Effector memory CD8-positive, alpha-beta T cell (primary cell): Measurements from ENCODE around the gene TMEM114.
A peak's percentile ranks its signal among the peaks of the same experiment; 100 is the strongest.

Source experiments
- ATAC-seq: fragments of 150-1000 bp; cut with Tn5 transposase; replicated peaks from 2 replicates; pipeline ENCODE4 v1.10.0; 2021; ENCODE audit warnings: mild to moderate bottlenecking, moderate library complexity
- DNase-seq, 3 experiments: peaks; one replicate each; pipeline ENCODE4 v3.0.0; 2021
- H3K27ac Mint-ChIP-seq, 2 donors: one replicate each; pipeline ENCODE4 v1.8.0; 2022; ENCODE audit warnings: mild to moderate bottlenecking in 2 of 2, mixed read lengths in 2 of 2, moderate library complexity in 2 of 2
- H3K27me3 Mint-ChIP-seq, 2 donors: one replicate each; pipeline ENCODE4 v1.8.0; 2022; ENCODE audit warnings: mixed read lengths in 2 of 2
- H3K36me3 Mint-ChIP-seq: one replicate; pipeline ENCODE4 v1.8.0; 2022; ENCODE audit warnings: mild to moderate bottlenecking, moderate library complexity, mixed read lengths; ENCODE audit not compliant: insufficient read depth
- H3K4me1 Mint-ChIP-seq, 2 donors: one replicate each; pipeline ENCODE4 v1.8.0; 2022; ENCODE audit warnings: low read depth in 2 of 2, mixed read lengths in 2 of 2
- H3K4me3 Mint-ChIP-seq, 2 donors: one replicate each; pipeline ENCODE4 v1.8.0; 2022; ENCODE audit warnings: mild to moderate bottlenecking in 2 of 2, mixed read lengths in 2 of 2, moderate library complexity in 2 of 2
- H3K9me3 Mint-ChIP-seq, 2 donors: one replicate each; pipeline ENCODE4 v1.8.0; 2022; ENCODE audit warnings: mixed read lengths in 2 of 2

TMEM114 gene

DNA sequence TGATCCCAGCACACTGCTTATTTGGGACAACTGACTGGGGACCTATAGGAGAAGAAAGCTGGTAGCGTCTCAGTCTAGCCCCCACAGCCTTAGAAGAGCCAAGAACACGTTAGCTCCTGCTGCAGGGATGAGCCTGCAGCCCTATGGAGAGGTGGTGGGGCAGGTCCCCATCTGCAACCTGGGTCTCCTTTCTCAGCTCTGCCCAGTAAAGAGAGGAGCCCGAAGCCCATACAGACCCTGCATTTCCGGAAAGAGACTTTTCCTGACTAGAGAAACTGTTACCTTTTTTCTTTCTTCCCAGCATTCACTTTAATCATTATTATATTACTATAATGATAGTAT is 32.0 kb upstream of the TMEM114 start:
- Mint-ChIP-seq H3K27me3 (peaks cover 8% of the 10 kb centered on the region in 2 donors), H3K36me3 (peaks cover 34% of the 10 kb centered on the region), H3K27ac (peak overlapping the region; percentile 89 to 90), H3K4me3 (peak overlapping the region; percentile 92 to 93), H3K4me1 (peaks cover 15 to 26% of the 10 kb centered on the region in 2 donors), H3K9me3 (no peaks in the 10 kb centered on the region)
- ATAC-seq, result no peak
- DNase-seq, result no peak

DNA sequence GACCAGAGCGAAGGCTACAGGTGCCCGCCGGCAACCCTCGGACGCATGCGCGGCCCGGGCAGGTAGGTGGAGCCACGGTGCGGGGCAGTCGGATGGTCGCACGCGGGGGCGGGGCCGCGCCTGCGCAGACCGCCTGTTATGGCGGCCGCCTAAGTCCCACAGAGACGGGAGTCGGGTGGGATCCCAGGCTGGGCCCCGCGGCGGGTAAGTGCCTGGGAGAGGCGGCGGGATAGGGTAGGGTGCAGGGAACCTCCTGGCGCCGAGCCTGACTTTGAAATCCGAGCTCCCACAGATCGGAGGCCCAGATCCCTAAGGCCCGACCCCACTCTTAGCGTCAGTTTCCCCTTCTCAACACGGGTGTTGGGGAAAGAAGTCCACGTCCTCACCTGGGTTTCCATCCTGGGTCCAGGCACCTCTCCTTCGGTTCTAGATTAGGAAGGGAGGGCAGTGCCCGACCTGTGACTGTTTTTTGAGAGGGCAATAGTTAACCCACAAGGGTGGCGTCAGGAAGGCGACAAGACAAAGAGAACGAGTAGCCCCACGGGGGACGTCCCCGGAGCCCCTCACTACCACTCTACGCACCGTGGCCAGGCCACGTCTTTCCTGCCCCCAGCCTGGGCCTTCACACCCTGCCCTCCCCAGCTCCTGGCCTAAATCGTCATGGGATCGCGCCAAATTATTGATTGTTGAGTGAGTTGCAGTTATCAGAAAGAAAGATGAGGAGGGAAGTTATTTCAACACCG is 31.4 kb upstream of the TMEM114 start, which contains the start of gene METTL22:
Gene METTL22 (plus strand): TSS at position 127 of the 743 bp plus-strand sequence. CDS start 3,968 bp downstream, outside the sequence.
- peak; percentile 86 to 92 (median 91) for DNase-seq
- Mint-ChIP-seq H3K9me3 (no peaks in the 10 kb centered on the region), H3K36me3 (peaks cover 29% of the 10 kb centered on the region), H3K27ac (peak within 1 kb of the TSS; percentile 89 to 90), H3K27me3 (peaks cover 8 to 9% of the 10 kb centered on the region in 2 donors), H3K4me1 (peaks cover 10 to 20% of the 10 kb centered on the region in 2 donors), H3K4me3 (peak within 1 kb of the TSS; percentile 92 to 93)
- ATAC-seq, result peak; percentile 97

DNA sequence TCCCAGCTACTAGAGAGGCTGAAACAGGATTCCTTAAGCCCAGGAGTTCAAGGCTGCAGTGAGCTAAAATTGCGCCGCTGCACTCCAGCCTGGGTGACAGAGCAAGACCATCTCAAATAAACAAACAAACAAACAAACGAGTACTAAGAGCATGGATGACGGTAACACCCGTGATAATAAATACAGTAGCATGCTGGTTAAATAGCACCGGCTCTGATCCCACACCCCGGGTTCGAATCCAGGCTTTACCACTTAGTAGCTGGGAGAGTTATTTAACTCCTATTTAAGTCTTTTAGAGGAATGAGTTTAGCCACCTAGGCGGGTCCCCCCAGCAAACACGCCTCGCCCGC is 30.9 kb upstream of the TMEM114 start:
- ATAC-seq (no peak), DNase-seq (no peak)
- H3K27me3 Mint-ChIP-seq, result peaks cover 12 to 15% of the 10 kb centered on the region in 2 donors
- H3K4me1 Mint-ChIP-seq, result peaks cover 10 to 20% of the 10 kb centered on the region in 2 donors
- peak overlapping the region; percentile 92 to 93 for H3K4me3 Mint-ChIP-seq
- no peaks in the 10 kb centered on the region for H3K9me3 Mint-ChIP-seq
- peaks cover 23% of the 10 kb centered on the region for H3K36me3 Mint-ChIP-seq
- H3K27ac Mint-ChIP-seq, result peak overlapping the region; percentile 89 to 90

DNA sequence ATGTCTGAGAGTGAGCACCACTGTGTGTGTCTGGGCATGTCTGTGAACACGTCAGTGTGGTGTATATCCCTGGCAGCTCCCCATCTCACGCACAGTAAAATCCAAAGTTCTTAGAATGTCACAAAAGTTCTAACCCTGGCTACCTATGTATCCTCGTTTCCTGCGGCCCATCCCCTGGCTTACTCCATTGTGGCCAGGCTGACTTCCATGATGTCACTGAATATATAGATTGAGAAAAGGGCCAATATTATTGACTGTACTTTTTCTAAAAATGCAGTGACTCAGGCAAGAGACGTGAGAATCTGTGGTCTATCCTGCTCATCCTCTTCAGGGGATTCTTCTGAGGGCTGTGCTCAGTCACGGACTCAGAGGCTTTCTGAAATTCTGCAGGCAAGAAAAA is 30.2 kb upstream of the TMEM114 start:
- Mint-ChIP-seq H3K27me3 (peaks cover 14 to 18% of the 10 kb centered on the region in 2 donors), H3K4me3 (peak overlapping the region; percentile 92 to 93), H3K27ac (peak overlapping the region in 1 of 2 donors; percentile 89), H3K9me3 (no peaks in the 10 kb centered on the region), H3K36me3 (peaks cover 19% of the 10 kb centered on the region), H3K4me1 (peaks cover 10 to 20% of the 10 kb centered on the region in 2 donors)
- no peak for DNase-seq
- no peak for ATAC-seq

DNA sequence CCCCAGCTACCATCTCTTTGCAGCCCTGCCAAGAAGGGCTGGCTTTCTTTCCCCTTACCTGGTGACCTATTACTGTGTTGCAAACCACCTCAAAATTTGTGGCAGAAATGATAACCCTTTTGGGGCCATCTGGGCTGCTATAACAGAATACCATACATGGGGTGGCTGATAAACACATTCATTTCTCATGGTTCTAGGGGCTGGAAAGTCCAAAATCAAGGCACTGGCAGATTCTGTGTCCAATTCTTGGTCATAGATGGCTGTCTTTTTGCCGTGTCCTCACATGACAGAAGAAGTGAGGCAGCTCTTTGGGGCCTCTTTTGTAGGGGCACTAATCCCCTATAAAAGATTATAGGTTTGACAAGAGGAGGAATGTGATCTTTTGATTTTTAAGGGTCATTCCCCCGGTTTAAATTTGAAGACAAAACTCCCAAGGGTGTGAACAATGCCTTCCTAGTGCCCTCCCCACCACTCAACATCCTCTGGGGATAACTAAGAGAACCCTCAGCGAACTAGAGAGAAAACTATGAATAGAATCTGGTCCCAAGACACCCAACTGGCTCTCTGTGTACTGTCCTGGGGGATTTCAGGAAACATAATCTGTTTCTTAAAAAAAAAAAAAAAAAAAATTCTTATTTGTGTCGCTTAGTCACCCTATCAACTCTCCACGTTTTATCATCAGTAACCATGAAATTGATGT is 29.5 kb upstream of the TMEM114 start:
- Mint-ChIP-seq H3K27me3 (peaks cover 14 to 21% of the 10 kb centered on the region in 2 donors), H3K27ac (no peak overlapping the region), H3K36me3 (peaks cover 19% of the 10 kb centered on the region), H3K9me3 (no peaks in the 10 kb centered on the region), H3K4me3 (no peak overlapping the region), H3K4me1 (peaks cover 10 to 17% of the 10 kb centered on the region in 2 donors)
- DNase-seq (no peak), ATAC-seq (no peak)

DNA sequence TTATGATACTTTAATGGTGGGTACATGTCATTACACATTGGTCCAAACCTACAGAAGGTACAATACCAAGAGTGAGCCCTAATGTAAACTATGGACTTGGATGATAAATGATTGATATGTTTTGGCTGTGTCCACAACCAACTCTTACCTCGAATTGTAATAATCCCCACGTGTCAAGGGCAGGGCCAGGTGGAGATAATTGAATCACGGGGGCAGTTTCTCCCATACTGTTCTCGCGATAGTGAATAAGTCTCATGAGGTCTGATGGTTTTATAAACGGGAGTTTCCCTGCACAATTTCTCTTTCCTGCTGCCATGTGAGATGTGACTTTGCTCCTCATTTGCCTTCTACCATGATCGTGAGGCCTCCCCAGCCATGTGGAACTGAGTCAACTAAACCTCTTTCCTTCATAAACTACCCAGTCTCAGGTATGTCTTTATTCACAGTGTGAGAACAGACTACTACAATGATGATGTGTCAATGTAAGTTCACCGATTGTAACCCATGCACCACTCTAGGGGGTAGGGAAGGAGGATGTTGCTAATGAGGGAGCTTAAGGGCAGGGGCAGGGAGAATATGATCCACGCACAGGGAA is 24.2 kb upstream of the TMEM114 start:
- Mint-ChIP-seq H3K9me3 (no peaks in the 10 kb centered on the region), H3K4me3 (no peak overlapping the region), H3K27me3 (peaks cover 33 to 57% of the 10 kb centered on the region in 2 donors), H3K27ac (no peak overlapping the region), H3K36me3 (no peaks in the 10 kb centered on the region), H3K4me1 (no peaks in the 10 kb centered on the region)
- no peak for DNase-seq
- no peak for ATAC-seq

DNA sequence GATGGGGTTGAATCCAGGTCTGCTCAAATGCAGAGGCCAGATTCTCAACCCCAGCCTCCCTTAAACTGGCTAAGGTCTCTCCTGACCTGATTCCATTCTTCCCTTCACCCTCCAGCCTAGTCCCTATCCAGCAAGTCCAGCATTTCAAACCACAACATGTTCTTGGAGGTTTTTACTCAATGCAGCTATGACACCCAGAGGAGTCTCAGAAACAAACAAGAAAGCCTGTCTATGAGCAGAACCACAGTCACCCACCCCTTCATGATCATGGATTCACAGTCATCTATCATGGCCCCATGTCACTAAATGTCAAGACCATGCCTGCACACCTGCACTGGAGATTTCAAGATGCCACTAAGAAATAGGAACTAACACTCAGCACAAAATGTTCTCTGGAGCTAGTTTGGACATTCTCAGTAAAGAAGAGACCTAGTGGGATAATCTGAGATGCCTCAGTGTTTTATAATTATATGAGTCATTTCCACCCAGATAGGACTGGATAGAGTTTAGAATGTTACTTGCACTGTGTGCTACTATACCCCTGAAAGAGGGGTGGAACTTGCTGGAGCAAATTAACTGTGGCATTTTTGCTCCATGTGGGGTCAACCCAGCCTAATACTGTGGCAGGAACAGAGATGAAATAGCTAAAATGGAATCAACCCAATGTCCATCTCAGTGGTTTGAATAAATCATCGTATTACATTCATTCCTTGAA is 21.7 kb upstream of the TMEM114 start:
- no peaks in the 10 kb centered on the region for H3K36me3 Mint-ChIP-seq
- ATAC-seq (no peak), DNase-seq (no peak)
- no peak overlapping the region for H3K4me3 Mint-ChIP-seq
- H3K27me3 Mint-ChIP-seq, result peaks cover 40 to 76% of the 10 kb centered on the region in 2 donors
- H3K9me3 Mint-ChIP-seq, result no peaks in the 10 kb centered on the region
- H3K4me1 Mint-ChIP-seq, result no peaks in the 10 kb centered on the region
- H3K27ac Mint-ChIP-seq, result no peak overlapping the region

DNA sequence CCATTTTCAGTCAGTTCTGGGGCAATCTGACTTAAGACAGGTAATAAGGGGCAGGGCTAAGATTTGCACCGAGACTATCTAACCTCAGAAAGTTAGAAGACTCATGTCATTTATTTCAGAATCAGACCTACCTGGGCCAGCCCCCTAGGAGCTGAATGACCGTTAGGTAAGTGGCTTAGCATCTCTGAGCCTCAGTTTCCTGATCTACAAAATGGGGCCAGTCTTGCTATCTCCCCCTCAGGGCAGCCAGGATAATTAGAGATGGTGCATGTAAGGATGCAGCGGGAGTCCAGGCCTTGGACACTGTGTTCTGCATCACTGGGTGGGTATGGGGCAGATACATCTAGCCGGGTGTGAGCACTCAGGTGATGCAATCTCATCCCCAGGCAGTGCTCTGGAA is 20.8 kb upstream of the TMEM114 start:
- peaks cover 42 to 77% of the 10 kb centered on the region in 2 donors for H3K27me3 Mint-ChIP-seq
- no peaks in the 10 kb centered on the region for H3K36me3 Mint-ChIP-seq
- H3K27ac Mint-ChIP-seq, result no peak overlapping the region
- DNase-seq (no peak), ATAC-seq (no peak)
- H3K4me3 Mint-ChIP-seq, result no peak overlapping the region
- H3K4me1 Mint-ChIP-seq, result no peaks in the 10 kb centered on the region
- no peaks in the 10 kb centered on the region for H3K9me3 Mint-ChIP-seq

DNA sequence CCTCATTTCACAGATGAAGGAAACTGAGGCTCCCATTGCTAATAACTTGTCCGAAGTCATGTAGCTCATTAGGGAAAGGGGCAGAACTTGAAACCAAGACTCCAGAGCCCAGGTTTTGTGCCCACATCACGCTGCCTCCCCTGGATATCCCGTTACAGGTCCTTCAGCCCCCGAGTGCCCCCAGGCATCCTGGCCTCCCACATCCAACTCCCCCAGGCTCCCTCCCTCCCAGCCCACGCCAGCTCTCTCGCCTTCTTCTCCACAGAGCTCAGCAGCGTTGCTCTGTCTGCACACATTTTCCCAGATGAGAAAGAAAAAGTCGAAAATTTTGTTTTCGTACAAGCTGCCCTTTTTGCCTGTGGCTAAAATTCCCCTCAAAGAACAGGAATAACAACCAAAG is 16.9 kb upstream of the TMEM114 start:
- Mint-ChIP-seq H3K9me3 (no peaks in the 10 kb centered on the region), H3K4me1 (no peaks in the 10 kb centered on the region), H3K27ac (no peak overlapping the region), H3K4me3 (no peak overlapping the region), H3K36me3 (no peaks in the 10 kb centered on the region), H3K27me3 (peaks cover 48 to 80% of the 10 kb centered on the region in 2 donors)
- DNase-seq, result no peak
- ATAC-seq, result no peak

DNA sequence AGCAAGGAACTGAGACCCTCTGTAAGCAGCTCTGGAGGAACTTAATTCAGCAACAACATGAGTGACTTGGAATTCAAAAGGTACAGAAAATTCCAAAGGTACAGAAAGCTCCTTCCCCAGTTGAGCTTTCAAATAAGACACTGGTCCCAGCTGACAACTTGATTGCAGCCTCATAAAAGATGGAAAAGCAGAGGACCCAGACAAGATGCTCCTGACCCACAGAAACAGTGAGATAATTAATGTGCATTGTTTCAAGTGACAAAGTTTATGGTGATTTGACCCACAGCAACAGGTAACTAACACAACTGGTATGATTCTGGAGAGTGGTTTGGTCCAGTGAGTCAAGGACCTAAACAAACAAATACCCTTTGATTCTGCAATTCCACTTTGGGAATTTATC is 15.2 kb upstream of the TMEM114 start:
- Mint-ChIP-seq H3K27ac (no peak overlapping the region), H3K4me3 (no peak overlapping the region), H3K27me3 (peaks cover 49 to 70% of the 10 kb centered on the region in 2 donors), H3K4me1 (no peaks in the 10 kb centered on the region), H3K9me3 (peaks cover 0 to 2% of the 10 kb centered on the region in 2 donors), H3K36me3 (no peaks in the 10 kb centered on the region)
- DNase-seq (no peak), ATAC-seq (no peak)

DNA sequence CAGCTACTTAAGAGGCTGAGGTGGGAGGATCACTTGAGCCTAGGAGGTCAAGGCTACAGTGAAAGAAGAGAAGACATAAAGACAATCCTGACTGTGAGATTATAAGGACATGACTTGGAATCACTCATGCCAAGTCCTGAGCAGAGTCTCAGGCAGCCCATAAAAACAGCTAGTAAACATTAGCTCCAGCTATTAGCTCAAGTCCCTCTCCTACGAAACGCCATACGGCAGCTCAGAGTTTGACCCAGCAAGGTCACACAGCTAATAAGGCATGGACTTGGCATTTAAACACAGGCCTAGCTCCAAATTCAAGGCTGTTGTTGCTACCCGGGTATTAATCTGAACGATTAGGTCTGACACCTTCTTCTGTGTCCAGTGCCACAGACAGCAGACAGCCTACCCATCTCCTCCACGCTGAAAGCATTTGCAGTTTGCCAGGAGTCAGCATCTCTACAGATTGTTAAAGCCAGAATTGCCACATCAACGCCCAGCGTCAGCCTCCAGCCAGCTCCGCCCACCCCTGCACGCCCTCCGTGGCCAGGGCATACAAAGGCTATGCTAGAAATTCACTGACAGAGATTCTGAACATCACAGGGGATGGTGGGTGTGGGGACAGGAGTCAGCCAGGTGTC is 9.9 kb upstream of the TMEM114 start:
- ATAC-seq, result no peak
- DNase-seq, result no peak
- Mint-ChIP-seq H3K9me3 (peaks cover 0 to 2% of the 10 kb centered on the region in 2 donors), H3K4me3 (no peak overlapping the region), H3K36me3 (no peaks in the 10 kb centered on the region), H3K27ac (no peak overlapping the region), H3K4me1 (no peaks in the 10 kb centered on the region), H3K27me3 (peaks cover 19 to 40% of the 10 kb centered on the region in 2 donors)

DNA sequence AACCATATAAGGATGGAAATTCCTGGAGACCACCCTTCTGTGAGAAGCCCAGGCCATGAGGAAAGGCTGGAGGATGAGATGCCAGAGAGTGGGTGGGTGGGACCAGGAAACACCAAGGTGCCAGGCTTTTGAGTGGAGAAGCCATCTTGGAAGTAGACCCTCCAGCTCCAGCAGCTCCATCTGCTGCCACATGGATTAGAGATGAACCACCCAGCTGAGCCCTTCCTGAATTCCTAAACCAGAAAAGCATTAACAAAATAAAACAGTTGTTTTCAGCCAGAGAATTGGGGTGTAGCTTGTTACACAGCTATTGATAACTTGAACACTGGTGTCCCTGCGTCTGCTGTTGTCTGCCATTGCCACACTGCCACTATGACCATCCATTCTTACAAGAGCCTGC is 6.3 kb upstream of the TMEM114 start:
- H3K4me1 Mint-ChIP-seq, result no peaks in the 10 kb centered on the region
- H3K27ac Mint-ChIP-seq, result no peak overlapping the region

DNA sequence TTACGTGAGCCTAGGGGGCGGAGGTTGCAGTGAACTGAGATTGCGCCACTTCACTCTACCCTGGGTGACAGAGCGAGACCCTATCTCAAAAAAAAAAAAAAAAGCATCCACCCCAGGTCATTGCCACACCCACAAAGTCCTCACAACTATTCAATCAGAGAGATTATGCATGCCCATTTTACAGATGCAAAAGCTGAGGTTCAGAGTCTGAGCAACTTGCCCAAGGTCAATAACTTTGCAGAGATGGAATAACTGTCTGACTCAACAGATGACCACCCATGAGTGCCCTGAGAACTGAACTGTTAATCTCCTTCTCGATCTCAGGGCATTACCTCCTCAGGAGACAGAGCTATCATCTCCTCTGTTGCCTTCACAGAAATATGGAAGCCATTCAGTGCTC is 5.5 kb upstream of the TMEM114 start:
- Mint-ChIP-seq H3K27me3 (peaks cover 5 to 20% of the 10 kb centered on the region in 2 donors), H3K36me3 (no peaks in the 10 kb centered on the region), H3K27ac (no peak overlapping the region), H3K4me3 (no peak overlapping the region), H3K4me1 (no peaks in the 10 kb centered on the region), H3K9me3 (no peaks in the 10 kb centered on the region)
- DNase-seq (no peak), ATAC-seq (no peak)

More for the DNA sequence above, 6.3 kb upstream of the TMEM114 start:
- no peak for DNase-seq
- Mint-ChIP-seq H3K27me3 (peaks cover 6 to 28% of the 10 kb centered on the region in 2 donors), H3K36me3 (no peaks in the 10 kb centered on the region), H3K4me3 (no peak overlapping the region), H3K9me3 (no peaks in the 10 kb centered on the region)
- no peak for ATAC-seq
